C4-2B (cell line): ENCODE measurements around the gene PCGF5.

Experiments used
- CTCF ChIP-seq: fragments of 450-650 bp; conservative IDR thresholded peaks from 2 replicates; pipeline ENCODE4 v1.5.1; 2017; ENCODE audit warnings: mild to moderate bottlenecking
- ZFX ChIP-seq: fragments of 450-650 bp; IDR thresholded peaks from 2 replicates; pipeline ENCODE4 v1.6.1; 2017

GRCh38 chr10:91185239-91185875 is 35.1 kb upstream of the PCGF5 start:
- TF ChIP-seq CTCF: no peak
- TF ChIP-seq ZFX: no peak
